ENCODE measurements around the gene SYTL5.
A peak's percentile ranks its signal among the peaks of the same experiment; 100 is the strongest.

The SYTL5 gene

GRCh38 chrX:38028300-38028699, 21.9 kb downstream of the SYTL5 start:
- no peak for DNase-seq

GRCh38 chrX:38036466-38036865, 30.1 kb downstream of the SYTL5 start:
- no peak for DNase-seq

GRCh38 chrX:38038501-38038900, 32.1 kb downstream of the SYTL5 start:
- no peak for DNase-seq

- no peak for DNase-seq
Observed at GRCh38 chrX:38041237-38041636, 34.9 kb downstream of the SYTL5 start.

GRCh38 chrX:38044701-38045100, 38.3 kb downstream of the SYTL5 start:
- no peak for DNase-seq

- no peak for DNase-seq
Observed at GRCh38 chrX:38045538-38046096, 39.3 kb downstream of the SYTL5 start.

GRCh38 chrX:38048886-38049285, 42.5 kb downstream of the SYTL5 start:
- DNase-seq = no peak

- DNase-seq = no peak
Observed at GRCh38 chrX:38050806-38051205, 44.5 kb downstream of the SYTL5 start.

- DNase-seq = peak; percentile 70
Observed at GRCh38 chrX:38052096-38052495, 45.7 kb downstream of the SYTL5 start.

- DNase-seq = peak; percentile 12
Observed at GRCh38 chrX:38055170-38055847, 49.0 kb downstream of the SYTL5 start.

GRCh38 chrX:38060331-38060878, 54.1 kb downstream of the SYTL5 start:
- DNase-seq = no peak

GRCh38 chrX:38061335-38061734, 55.0 kb downstream of the SYTL5 start:
- peak; percentile 38 for DNase-seq

- DNase-seq = no peak
Observed at GRCh38 chrX:38066934-38067333, 60.6 kb downstream of the SYTL5 start.

- no peak for DNase-seq
Observed at GRCh38 chrX:38069273-38069672, 62.9 kb downstream of the SYTL5 start.

GRCh38 chrX:38069991-38070390, 63.6 kb downstream of the SYTL5 start:
- DNase-seq = no peak

GRCh38 chrX:38079463-38079862, 73.1 kb downstream of the SYTL5 start:
- DNase-seq = no peak

- DNase-seq = no peak
Observed at GRCh38 chrX:38080808-38081207, 74.5 kb downstream of the SYTL5 start.

GRCh38 chrX:38081909-38082308, 75.6 kb downstream of the SYTL5 start:
- no peak for DNase-seq

- DNase-seq = no peak
Observed at GRCh38 chrX:38082309-38082708, 76.0 kb downstream of the SYTL5 start.

GRCh38 chrX:38085813-38086212, 79.5 kb downstream of the SYTL5 start:
- no peak for DNase-seq

- no peak for DNase-seq
Observed at GRCh38 chrX:38086451-38087215, 80.3 kb downstream of the SYTL5 start.

- no peak for DNase-seq
Observed at GRCh38 chrX:38087594-38087993, 81.2 kb downstream of the SYTL5 start.

- DNase-seq = no peak
Observed at GRCh38 chrX:38089173-38089982, 83.0 kb downstream of the SYTL5 start.
